NCI-H1694 treated with DMSO at 0.1 percent for 48 hours (cell line): ENCODE data around the gene OR6B3.
A peak's percentile ranks its signal among the peaks of the same experiment; 100 is the strongest.

Experiments used
- DNase-seq: peaks from one replicate; lab custom pipeline; 2025; lab: John Stamatoyannopoulos, UW

OR6B3 gene

DNA sequence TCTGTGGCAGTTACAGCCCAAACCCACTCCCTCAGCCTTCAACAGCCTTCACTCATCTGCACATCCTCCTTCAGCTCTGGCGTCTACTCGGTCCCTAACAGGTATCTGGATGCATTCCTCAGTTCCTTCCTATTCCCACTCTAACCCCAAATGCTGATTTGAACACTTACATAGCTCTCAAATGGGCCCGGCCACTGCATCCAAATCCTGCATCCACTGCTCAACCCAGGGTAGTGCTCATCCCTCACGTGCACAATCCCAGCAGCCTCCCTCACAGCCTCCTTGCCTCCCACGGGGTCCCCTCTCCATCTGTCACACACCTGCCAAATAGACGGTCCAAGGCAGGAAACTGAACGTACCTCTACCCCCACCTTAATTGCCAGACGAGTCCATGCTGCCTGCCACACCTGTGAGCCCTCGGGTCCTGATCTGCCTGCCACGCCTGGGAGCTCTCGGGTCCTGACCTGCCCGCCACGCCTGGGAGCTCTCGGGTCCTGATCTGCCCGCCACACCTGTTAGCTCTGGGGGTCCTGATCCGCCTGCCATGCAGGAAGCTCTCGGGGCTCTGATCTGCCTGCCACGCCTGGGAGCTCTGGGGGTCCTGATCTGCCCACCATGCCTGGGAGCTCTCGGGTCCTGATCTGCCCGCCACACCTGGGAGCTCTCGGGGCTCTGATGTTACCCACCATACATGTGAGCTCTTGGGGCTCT lies 9.9 kb downstream of the OR6B3 start:
- no peak for DNase-seq

DNA sequence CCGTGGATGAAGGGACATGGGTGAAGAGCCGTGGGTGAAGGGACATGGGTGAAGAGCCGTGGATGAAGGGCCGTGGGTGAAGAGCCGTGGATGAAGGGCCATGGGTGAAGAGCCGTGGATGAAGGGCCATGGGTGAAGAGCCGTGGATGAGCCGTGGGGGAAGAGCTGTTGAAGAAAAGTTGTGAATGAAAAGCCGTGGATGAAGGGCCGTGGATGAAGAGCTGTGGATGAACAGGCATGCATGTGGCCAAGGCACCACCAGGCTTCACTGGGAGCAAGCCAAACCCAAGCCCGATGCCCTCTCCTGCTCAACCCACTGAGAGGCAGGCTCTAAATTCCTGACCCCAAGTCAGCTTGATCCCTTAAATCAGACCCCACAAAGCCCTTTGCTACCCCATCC lies 10.6 kb downstream of the OR6B3 start:
- no peak for DNase-seq

DNA sequence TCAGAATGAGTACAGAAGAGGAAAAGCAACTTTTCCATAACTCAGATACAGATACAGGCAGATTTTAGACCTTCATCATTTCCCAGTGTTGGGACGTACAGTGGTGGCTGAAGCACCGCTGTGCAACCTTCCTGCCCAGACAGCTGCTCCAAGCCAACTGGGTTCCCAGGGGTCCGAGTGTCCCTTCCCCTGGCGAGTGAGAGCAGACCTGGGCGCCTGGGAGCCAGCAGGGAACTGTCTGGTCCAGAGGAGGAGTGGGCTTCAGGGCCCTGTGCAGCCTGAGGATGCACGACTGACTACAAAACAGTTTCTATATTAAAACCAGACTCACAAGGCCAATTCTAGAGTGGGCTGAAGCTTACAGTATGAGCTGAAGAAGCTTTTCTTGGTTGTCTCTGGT lies 12.0 kb downstream of the OR6B3 start:
- no peak for DNase-seq

DNA sequence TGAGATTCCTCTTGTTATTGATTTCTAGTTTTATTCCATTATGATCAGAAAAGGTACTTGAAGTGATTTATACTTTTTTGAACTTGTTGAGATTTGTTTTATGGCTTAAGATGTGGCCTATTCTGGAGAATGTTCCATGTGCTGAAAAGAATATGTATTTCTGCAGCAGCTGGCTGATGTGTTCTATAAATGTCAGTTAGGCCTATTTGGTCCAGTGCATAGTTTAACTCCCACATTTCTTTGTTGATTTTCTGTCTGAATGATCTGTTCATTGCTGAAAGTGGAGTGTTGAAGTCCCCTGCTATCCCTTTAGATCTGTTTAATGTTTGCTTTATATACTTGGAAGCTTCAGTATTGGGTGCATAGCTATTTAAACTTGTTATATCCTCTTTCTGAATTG lies 16.0 kb downstream of the OR6B3 start:
- no peak for DNase-seq

DNA sequence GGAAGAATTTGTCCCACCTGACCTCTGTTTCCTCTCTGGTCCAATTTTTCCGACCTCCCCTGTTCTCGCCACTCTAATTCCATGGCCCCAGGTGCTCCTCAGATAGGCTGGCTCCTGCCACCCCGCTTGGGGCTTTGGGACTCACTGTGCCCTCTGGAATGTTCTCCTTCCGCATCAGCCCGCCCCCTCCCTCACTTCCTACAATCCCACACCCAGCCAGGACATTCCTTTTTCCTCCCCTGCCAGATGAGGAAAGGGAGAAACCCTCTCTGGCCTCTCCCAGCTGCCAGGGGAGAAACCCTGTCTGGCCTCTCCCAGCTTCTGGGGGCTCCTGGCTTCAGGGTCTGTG lies 20.0 kb downstream of the OR6B3 start:
- no peak for DNase-seq

DNA sequence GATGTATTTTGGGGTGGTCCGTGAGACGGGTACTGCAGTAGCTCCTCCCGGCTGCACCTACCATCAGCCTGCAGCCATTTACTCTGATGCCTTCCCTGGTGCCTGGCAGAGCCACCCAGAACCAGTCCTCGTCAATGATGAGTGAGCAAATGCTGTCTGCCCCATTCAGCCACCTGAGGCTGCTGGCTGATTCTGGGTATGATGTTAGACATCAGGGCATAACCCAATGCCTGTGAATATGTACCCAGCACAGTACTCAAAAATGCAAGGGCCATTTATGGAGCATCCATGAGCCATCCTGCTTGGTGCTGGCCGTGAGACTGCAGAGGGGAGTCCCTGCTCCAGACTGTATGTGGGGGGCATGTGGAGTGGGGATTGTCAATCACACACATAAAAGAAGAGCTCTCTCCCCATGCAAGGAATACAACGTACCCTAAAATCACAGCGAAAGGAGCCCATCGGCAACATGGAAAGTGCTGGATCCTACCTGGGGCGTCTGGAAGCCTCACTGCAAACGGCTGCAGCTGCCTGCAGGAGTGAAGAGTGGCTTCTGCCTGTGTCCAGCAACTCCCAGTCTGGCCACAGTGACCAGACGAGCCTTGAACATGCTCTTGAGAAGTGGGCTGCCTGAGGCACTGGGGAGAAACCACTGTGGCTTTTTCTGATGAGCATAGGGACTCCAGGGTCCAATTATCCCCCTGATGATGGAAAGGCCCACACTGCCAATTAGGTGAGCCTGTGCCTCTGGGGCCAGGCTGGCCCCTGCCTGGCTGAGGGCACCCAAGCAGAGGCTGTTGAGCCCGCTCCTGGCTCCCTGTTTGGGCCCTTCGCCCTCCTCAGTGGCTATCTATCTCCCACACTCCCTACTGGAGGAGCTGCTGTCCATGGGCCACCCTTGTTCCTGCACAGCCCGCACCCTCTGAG lies 20.7 kb downstream of the OR6B3 start:
- DNase-seq, result no peak

DNA sequence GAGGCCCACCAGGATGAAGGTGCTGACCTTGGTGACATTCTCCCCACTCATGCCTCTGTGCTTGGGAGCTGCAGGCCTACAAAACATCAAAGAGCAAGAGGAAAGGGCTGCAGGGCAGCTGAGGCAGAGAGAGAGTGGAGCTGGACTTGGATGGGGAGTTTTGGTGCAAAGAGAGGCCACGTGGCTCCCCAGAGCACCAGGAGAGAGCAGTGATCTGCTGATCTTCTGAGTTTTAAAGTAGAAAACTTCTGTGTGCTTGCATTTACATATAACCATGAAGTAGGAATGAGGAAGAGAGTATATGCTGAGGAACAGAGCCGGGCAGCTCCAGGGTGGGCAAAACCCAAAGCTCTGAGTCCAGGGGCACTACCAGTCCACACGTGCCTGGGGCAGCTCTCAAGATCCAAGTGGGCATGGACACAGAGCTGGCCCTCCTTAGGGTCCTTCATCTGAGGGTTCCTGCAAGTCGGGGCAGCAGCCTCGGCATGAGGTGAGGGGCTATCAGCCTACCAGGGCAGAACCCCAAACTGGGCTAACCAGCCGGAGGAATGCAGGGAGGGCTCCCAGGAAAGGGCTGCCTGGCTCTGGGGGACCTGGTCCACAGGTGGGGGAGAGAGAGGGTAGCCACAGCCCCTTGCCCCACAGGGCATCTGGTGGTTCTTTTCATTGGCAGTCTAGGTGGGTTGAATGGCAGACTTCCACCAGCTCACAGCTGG lies 22.8 kb downstream of the OR6B3 start, which contains the start of gene OR6B2:
Gene OR6B2 (minus strand): TSS at position 51 of the 716 bp plus-strand sequence. CDS start 0 bp downstream, at position 51.
- no peak for DNase-seq

DNA sequence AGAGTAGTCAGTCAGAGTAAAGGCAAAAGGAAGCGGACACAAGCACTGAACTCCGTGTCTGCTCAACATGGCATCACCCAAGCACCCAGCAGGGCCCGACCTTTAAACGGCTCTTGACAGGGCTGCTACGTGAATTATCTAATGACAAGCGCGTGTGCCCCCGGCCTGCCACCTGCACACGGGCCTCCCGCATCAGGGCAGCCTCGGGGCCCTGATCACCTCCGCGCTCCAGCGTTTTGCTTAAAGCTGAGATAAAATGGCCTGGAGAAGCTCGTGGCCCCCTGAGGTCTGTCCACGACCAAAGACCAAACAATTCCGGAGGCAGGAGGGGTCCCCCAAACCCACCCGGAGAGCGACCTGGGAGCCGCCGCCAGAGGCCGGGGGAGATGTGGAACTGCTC lies 28.6 kb downstream of the OR6B3 start:
- no peak for DNase-seq

DNA sequence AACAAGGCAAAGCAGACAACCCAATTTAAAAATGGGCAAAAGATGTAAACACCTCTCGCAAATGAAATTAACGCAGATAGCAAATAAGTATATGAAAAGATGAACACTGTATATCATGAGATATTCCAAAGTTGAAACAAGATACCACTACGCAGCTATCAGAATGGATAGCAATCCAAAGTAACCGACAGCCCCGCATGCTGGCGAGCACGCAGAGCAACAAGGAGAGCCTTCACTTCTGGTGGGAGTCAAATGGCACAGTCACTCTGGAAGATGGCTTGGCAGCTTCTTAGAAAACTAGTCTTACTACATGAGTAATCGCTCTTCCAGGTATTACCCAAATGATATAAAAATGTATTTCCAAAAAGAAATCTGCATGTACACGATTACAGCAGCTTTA lies 29.5 kb downstream of the OR6B3 start:
- no peak for DNase-seq

DNA sequence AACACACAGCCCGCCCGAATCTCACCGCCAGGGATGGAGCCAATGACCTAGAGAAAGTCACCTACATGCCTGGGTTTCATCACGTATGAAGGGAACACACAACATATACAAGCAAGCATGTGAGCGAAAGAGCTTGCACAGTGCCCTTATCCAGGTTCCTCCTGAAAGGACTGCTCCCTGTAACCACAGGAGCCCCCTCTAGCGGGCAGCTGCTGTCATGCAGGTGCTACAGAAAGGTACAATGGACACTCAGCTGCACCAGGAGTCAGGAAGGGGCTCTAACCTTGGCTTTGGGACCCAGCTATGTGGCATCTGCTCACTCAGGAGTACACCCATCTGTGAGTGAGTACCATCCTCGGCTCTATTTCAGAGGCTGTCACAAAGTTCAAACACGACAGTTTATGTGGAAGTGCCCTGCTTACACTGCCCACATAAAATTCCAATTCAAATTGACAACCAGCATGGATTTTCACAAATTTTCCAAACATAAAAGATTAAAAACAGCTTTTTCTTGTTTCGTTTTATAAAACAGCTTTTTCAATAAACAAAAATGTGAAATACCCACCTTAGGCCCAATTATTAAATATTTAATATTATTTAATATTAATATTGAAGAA lies 31.7 kb downstream of the OR6B3 start:
- peak; percentile 27 for DNase-seq

DNA sequence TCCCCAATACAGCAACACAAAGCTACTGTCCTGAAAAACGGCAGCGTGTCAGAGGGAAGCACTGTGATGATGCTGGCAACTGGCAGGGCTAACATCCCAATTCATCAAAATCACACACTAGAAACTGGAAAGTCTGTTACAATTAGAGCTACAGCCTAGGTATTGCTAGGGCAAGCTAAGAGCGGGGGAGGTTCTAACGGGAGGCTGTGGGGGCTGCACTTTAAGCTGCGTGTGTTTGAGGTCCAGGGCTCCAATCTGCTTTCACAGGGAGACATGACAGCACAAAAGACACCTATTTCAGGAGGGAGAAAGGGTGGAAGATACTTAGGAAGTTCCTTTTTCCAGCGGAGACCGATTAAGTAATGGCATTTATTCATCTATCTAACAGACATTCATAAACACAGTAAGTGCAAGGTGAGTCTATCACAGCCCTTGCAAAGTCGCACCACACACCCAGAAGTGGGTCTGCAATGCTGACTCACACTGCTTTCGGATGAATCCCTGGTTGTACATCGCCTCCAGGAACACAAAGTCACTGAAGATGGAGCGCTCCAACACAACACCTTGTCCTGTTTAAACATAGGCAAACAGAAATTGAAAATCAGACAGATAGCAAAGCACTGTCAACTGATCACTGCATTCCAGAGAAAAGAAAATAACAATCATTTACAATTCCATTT lies 35.1 kb downstream of the OR6B3 start:
- no peak for DNase-seq

DNA sequence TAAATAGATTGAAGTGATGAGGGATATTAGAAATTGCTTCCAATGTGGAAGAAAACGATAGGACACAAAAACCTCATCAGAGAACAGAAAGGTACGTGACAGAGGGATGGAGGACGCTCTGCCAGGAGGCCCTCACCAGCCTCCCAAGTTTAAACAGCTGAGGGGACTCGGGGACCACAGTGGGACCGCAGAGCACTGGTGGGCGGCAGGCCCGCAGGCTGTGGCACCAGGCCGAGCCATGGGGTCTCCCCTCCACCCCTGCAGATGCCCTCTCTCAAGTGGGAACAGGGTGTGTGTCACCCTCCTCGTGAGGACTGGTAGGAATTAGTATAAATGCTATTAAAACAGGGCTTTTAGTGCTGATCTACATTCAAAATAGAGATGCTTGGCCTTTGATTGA lies 39.0 kb downstream of the OR6B3 start:
- DNase-seq, result no peak

DNA sequence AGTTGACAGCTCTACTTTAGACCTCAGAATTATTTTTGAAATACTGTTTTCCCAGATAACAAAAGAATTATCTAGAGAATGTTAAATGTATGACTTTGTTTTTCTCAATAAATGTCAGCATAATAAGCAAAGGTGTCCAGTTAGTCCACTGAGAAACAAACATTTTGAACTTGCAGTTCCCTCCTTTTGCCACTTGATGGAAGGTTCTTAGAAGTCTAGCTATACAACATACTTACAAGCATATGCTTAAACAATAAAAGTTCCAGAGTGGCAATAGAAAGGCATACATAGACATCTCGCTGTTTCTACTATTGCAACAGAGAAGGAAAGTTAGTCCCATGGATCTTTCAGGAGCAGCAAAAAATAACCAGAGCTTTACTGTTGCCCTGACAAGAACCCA lies 40.0 kb downstream of the OR6B3 start:
- DNase-seq, result no peak

DNA sequence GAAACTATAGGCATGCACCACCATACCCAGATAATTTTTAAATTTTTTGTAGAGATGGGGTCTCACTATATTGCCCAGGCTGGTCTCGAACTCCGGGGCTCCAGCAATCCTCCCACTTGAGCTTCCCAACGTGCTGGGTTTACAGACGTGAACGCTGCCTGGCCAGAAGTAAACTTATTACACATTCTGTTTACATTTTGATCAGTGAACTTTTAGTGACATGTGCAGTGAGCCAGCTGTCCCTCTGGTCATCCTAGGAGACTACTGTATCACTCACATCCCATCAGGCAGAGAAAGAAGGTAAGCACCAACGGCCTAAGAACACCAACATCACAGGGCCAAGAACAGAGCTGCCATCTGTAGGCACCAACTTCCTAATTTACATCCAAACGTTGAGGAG lies 50.3 kb downstream of the OR6B3 start:
- DNase-seq, result no peak

DNA sequence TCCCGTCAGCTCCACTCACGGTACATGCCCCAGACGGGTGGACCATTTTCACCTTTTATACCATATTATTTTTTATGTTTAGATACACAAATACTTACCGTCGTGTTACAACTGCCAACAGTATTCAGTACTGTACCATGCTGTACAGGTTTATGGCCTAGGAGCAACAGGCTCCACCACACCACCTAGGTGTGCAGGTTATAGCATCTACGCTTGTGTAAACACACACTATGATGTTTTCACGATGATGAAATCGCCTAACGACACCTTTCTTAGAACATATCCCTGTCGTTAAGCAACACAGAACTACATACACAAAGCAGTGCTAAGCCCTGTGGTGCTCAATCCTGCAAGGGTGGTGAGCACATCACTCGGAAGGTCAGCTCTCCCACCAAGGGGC lies 52.6 kb downstream of the OR6B3 start:
- no peak for DNase-seq

DNA sequence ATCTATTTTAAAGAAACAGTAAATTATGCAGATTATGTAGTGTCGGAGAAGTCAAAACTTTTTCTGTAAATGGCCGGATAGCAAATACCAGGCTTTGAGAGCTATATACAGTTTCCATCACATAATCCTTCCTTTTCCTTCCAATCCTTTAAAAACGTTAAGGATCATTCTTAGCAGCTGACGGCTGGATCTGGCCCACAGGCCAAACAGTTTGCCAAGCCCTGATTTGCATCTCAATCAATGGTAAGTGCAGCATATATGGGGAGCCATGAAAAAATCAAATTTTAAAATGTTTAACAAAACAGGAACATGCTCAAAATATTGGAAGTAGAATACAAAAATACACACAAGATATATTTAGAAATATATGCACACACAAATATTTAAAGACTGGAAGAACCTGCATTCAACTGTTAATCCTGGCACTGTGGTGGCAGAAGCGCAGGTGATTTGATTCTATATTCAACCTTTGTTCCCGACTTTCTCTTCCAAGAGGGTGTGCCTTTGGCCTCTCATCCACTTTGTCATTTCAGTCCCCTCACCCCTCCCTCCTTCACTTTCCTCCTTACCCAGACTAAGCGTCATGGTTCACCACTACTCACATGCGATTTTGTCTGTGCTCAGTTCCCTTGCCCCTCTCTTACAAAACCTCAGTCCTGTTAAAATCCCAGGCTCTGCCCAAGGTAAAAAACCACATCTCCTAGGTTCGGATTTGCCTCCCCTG lies 55.5 kb downstream of the OR6B3 start:
- DNase-seq, result no peak
